ENCODE results near the gene SH2B3.

Gene SH2B3

DNA sequence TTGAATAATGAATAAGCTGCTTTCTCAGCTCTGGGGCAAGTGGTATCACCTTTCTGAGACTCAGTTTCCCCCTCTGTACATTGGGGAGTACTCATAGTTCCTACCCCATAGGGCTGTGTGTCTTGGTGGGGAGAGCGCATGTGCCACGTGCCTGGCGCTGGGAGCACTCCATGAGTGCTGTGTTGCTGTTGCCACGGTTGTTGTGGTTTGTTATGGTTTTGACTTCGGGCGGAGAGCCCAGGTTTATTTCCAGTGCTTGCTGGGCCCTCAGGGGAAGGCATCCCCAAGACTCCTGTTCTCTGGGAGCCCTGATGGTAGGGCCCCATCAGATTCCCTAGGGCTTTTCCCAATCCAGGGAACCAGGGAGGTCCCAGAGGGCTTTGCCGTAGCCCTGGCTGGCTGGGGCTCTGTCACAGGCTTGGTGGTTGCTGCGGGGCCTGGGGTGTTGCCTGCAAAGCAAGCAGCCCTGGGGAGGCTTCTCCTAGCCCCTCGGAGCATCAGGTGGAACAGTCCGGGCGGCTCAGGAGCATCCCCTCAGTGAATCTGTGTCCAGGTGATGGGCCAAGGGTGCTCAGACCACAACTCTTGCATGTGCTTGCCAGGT, 18.6 kb downstream of the SH2B3 start:
- TF ChIP-seq, protein P1, sequence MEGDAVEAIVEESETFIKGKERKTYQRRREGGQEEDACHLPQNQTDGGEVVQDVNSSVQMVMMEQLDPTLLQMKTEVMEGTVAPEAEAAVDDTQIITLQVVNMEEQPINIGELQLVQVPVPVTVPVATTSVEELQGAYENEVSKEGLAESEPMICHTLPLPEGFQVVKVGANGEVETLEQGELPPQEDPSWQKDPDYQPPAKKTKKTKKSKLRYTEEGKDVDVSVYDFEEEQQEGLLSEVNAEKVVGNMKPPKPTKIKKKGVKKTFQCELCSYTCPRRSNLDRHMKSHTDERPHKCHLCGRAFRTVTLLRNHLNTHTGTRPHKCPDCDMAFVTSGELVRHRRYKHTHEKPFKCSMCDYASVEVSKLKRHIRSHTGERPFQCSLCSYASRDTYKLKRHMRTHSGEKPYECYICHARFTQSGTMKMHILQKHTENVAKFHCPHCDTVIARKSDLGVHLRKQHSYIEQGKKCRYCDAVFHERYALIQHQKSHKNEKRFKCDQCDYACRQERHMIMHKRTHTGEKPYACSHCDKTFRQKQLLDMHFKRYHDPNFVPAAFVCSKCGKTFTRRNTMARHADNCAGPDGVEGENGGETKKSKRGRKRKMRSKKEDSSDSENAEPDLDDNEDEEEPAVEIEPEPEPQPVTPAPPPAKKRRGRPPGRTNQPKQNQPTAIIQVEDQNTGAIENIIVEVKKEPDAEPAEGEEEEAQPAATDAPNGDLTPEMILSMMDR (conservative IDR thresholded peaks at IDR 0.05; ENCODE audit: low read length), result no peak
- TF ChIP-seq EZH2phosphoT487 (IDR thresholded peaks at IDR 0.05; ENCODE audit: borderline replicate concordance), result no peak
- peak overlapping the region; percentile 21 for H3K9ac ChIP-seq (ENCODE audit: low read depth, low read length, poor library complexity, severe bottlenecking)
- H3K4me1 ChIP-seq (ENCODE audit: insufficient read depth, low read length, poor library complexity, severe bottlenecking), result peaks cover 40% of the 10 kb centered on the region
- peaks cover 92% of the 10 kb centered on the region for H3K79me2 ChIP-seq (ENCODE audit: insufficient read depth, low read length)
- H3K4me3 ChIP-seq (ENCODE audit: low read length, poor library complexity, severe bottlenecking), result no peak overlapping the region
- H3F3A ChIP-seq (ENCODE audit: low read depth), result no peaks in the 10 kb centered on the region
- H3K4me2 ChIP-seq (ENCODE audit: low read depth, low read length, poor library complexity, severe bottlenecking), result no peak overlapping the region
- H3K27me3 ChIP-seq (ENCODE audit: insufficient read depth, low read length, poor library complexity, severe bottlenecking), result no peaks in the 10 kb centered on the region
- no peak overlapping the region for H2AFZ ChIP-seq (ENCODE audit: low read length)
- no peaks in the 10 kb centered on the region for H3K9me2 ChIP-seq (replicated peaks; ENCODE audit: low read depth, low read length)
- H3K9me3 ChIP-seq (ENCODE audit: insufficient read depth, low read depth, low read length), result no peaks in the 10 kb centered on the region
- peaks cover 43% of the 10 kb centered on the region for H4K20me1 ChIP-seq (ENCODE audit: insufficient read depth, low read length, poor library complexity, severe bottlenecking)
- H3K36me3 ChIP-seq (ENCODE audit: insufficient read depth, low read length), result peaks cover 30% of the 10 kb centered on the region; the same call in 1 of the 2 replicates

DNA sequence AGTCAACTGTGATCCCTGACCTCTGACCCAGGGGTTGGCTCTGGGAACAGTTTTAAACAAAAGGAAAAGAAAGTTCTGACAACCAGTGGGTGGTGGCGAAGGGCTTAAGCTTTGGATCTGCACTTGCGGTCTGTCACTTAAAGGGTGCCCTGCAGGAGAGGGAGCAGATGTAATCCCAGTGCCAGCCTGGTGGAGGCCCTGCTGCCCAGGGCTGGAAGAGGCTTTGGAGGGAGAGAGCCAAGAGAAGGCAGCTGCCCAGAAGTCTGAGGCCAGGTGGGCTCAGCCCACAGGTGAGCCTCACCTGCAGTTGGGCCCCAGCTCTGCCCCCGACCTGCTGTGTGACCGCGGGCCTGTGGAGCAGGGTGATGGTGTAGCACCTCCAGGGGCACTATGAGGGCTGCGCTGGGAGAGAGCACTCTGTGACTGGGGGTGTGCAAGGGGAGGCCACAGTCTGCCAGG, 19.1 kb downstream of the SH2B3 start:
- Histone ChIP-seq H3K9me2 (replicated peaks; ENCODE audit: low read depth, low read length) (no peaks in the 10 kb centered on the region), H3K4me3 (ENCODE audit: low read length, poor library complexity, severe bottlenecking) (no peak overlapping the region), H3F3A (ENCODE audit: low read depth) (no peaks in the 10 kb centered on the region), H3K79me2 (ENCODE audit: insufficient read depth, low read length) (peaks cover 92% of the 10 kb centered on the region), H3K4me2 (ENCODE audit: low read depth, low read length, poor library complexity, severe bottlenecking) (no peak overlapping the region), H3K27me3 (ENCODE audit: insufficient read depth, low read length, poor library complexity, severe bottlenecking) (no peaks in the 10 kb centered on the region), H3K4me1 (ENCODE audit: insufficient read depth, low read length, poor library complexity, severe bottlenecking) (peaks cover 45% of the 10 kb centered on the region), H3K9me3 (ENCODE audit: insufficient read depth, low read depth, low read length) (no peaks in the 10 kb centered on the region), H3K9ac (ENCODE audit: low read depth, low read length, poor library complexity, severe bottlenecking) (peak overlapping the region; percentile 21), H3K36me3 (ENCODE audit: insufficient read depth, low read length) (peaks cover 25% of the 10 kb centered on the region; the same call in 1 of the 2 replicates), H2AFZ (ENCODE audit: low read length) (no peak overlapping the region), H4K20me1 (ENCODE audit: insufficient read depth, low read length, poor library complexity, severe bottlenecking) (peaks cover 47% of the 10 kb centered on the region)
- TF ChIP-seq EZH2phosphoT487 (IDR thresholded peaks at IDR 0.05; ENCODE audit: borderline replicate concordance), result no peak
- TF ChIP-seq, protein P1 (conservative IDR thresholded peaks at IDR 0.05; ENCODE audit: low read length), result peak; percentile 32

- peaks cover 17% of the 10 kb centered on the region; the same call in 1 of the 2 replicates for H3K36me3 ChIP-seq (ENCODE audit: insufficient read depth, low read length)
- no peak overlapping the region for H3K4me3 ChIP-seq (ENCODE audit: low read length, poor library complexity, severe bottlenecking)
- peaks cover 53% of the 10 kb centered on the region for H3K4me1 ChIP-seq (ENCODE audit: insufficient read depth, low read length, poor library complexity, severe bottlenecking)
- H3F3A ChIP-seq (ENCODE audit: low read depth), result no peaks in the 10 kb centered on the region
- H3K4me2 ChIP-seq (ENCODE audit: low read depth, low read length, poor library complexity, severe bottlenecking), result peak overlapping the region; percentile 42
- peaks cover 92% of the 10 kb centered on the region for H3K79me2 ChIP-seq (ENCODE audit: insufficient read depth, low read length)
- no peaks in the 10 kb centered on the region for H3K27me3 ChIP-seq (ENCODE audit: insufficient read depth, low read length, poor library complexity, severe bottlenecking)
- no peak overlapping the region for H2AFZ ChIP-seq (ENCODE audit: low read length)
- H3K9me2 ChIP-seq (replicated peaks; ENCODE audit: low read depth, low read length), result no peaks in the 10 kb centered on the region
- peaks cover 48% of the 10 kb centered on the region for H4K20me1 ChIP-seq (ENCODE audit: insufficient read depth, low read length, poor library complexity, severe bottlenecking)
- TF ChIP-seq, protein P1 (conservative IDR thresholded peaks at IDR 0.05; ENCODE audit: low read length), result no peak
- no peak for TF ChIP-seq EZH2phosphoT487 (IDR thresholded peaks at IDR 0.05; ENCODE audit: borderline replicate concordance)
- no peaks in the 10 kb centered on the region for H3K9me3 ChIP-seq (ENCODE audit: insufficient read depth, low read depth, low read length)
- no peak overlapping the region for H3K9ac ChIP-seq (ENCODE audit: low read depth, low read length, poor library complexity, severe bottlenecking)
These were observed 19.9 kb downstream of the SH2B3 start for GRCh38 chr12:111425655-111426054.
